Skin epidermis (tissue), 12 donors: ENCODE data around the gene SP4.

Experiments used
- H3K27ac ChIP-seq, 21 experiments: fragments of 200-600 bp; sonication (generic) in 11 of 21; one replicate each; pipeline ENCODE4 v1.5.0; 2020; ENCODE audit warnings: mild to moderate bottlenecking in 3 of 21, inconsistent platforms in 2 of 21, moderate library complexity in 2 of 21
- H3K4me3 ChIP-seq, 7 experiments: fragments of 200-600 bp; sonication (generic) in 2 of 7; one replicate each; pipeline ENCODE4 v1.5.0; 2020; ENCODE audit warnings: inconsistent platforms in 2 of 7, mild to moderate bottlenecking in 2 of 7, moderate library complexity in 1 of 7

The SP4 gene

GRCh38 chr7:21429786-21430574, 2.1 kb downstream of the SP4 start:
- Histone ChIP-seq H3K4me3 (no peak overlapping the region), H3K27ac (no peak overlapping the region)

- no peak overlapping the region for H3K27ac ChIP-seq
- H3K4me3 ChIP-seq = no peak overlapping the region
These were observed 2.7 kb downstream of the SP4 start for GRCh38 chr7:21430575-21430954.

- no peak overlapping the region for H3K27ac ChIP-seq
- no peak overlapping the region for H3K4me3 ChIP-seq
These were observed 15.4 kb downstream of the SP4 start for GRCh38 chr7:21443149-21443841.

- H3K27ac ChIP-seq = no peak overlapping the region
- H3K4me3 ChIP-seq = no peak overlapping the region
These were observed 21.1 kb downstream of the SP4 start for GRCh38 chr7:21448974-21449373.

GRCh38 chr7:21450076-21450475, 22.2 kb downstream of the SP4 start:
- H3K27ac ChIP-seq = no peak overlapping the region

GRCh38 chr7:21450941-21451340, 23.1 kb downstream of the SP4 start:
- no peak overlapping the region for H3K4me3 ChIP-seq
- H3K27ac ChIP-seq = no peak overlapping the region

More at GRCh38 chr7:21450076-21450475, 22.2 kb downstream of the SP4 start:
- H3K4me3 ChIP-seq = no peak overlapping the region

GRCh38 chr7:21454182-21454581, 26.3 kb downstream of the SP4 start:
- Histone ChIP-seq H3K4me3 (no peak overlapping the region), H3K27ac (no peak overlapping the region)

GRCh38 chr7:21454906-21455305, 27.0 kb downstream of the SP4 start:
- H3K27ac ChIP-seq = no peak overlapping the region
- H3K4me3 ChIP-seq = no peak overlapping the region

- no peak overlapping the region for H3K27ac ChIP-seq
These were observed 33.4 kb downstream of the SP4 start for GRCh38 chr7:21461282-21461681.

GRCh38 chr7:21462081-21462480, 34.2 kb downstream of the SP4 start:
- Histone ChIP-seq H3K27ac (no peak overlapping the region), H3K4me3 (no peak overlapping the region)

More at GRCh38 chr7:21461282-21461681, 33.4 kb downstream of the SP4 start:
- no peak overlapping the region for H3K4me3 ChIP-seq

GRCh38 chr7:21463524-21463923, 35.6 kb downstream of the SP4 start:
- no peak overlapping the region for H3K27ac ChIP-seq
- no peak overlapping the region for H3K4me3 ChIP-seq

- H3K27ac ChIP-seq = no peak overlapping the region
These were observed 41.1 kb downstream of the SP4 start for GRCh38 chr7:21468969-21469368.

GRCh38 chr7:21469894-21470293, 42.0 kb downstream of the SP4 start:
- no peak overlapping the region for H3K4me3 ChIP-seq
- H3K27ac ChIP-seq = no peak overlapping the region

More at GRCh38 chr7:21468969-21469368, 41.1 kb downstream of the SP4 start:
- no peak overlapping the region for H3K4me3 ChIP-seq

- H3K27ac ChIP-seq = no peak overlapping the region
- no peak overlapping the region for H3K4me3 ChIP-seq
These were observed 44.1 kb downstream of the SP4 start for GRCh38 chr7:21472029-21472428.

- H3K27ac ChIP-seq = no peak overlapping the region
- no peak overlapping the region for H3K4me3 ChIP-seq
These were observed 48.5 kb downstream of the SP4 start for GRCh38 chr7:21476429-21476828.

GRCh38 chr7:21480693-21481403, 53.0 kb downstream of the SP4 start:
- H3K27ac ChIP-seq = no peak overlapping the region
- H3K4me3 ChIP-seq = no peak overlapping the region

- Histone ChIP-seq H3K4me3 (no peak overlapping the region), H3K27ac (no peak overlapping the region)
These were observed 58.6 kb downstream of the SP4 start for GRCh38 chr7:21486511-21486910.

GRCh38 chr7:21495731-21496130, 67.8 kb downstream of the SP4 start:
- Histone ChIP-seq H3K27ac (no peak overlapping the region), H3K4me3 (no peak overlapping the region)

- Histone ChIP-seq H3K4me3 (no peak overlapping the region), H3K27ac (no peak overlapping the region)
These were observed 69.2 kb downstream of the SP4 start for GRCh38 chr7:21497072-21497471.

- no peak overlapping the region for H3K27ac ChIP-seq
- H3K4me3 ChIP-seq = no peak overlapping the region
These were observed 72.4 kb downstream of the SP4 start for GRCh38 chr7:21500117-21500832.
